Measurements from ENCODE around the gene ALG2.

- TF ChIP-seq POLR2A (IDR thresholded peaks at IDR 0.05), result no peak
- TF ChIP-seq CTCF (IDR thresholded peaks at IDR 0.05), result no peak
- TF ChIP-seq POLR2AphosphoS5 (IDR thresholded peaks at IDR 0.05), result no peak
These were observed 38.1 kb downstream of the ALG2 start for GRCh38 chr9:99183616-99184015.
